IPS-15b (cell line): Measurements from ENCODE around the gene HIVEP3.

Experiments used
- H3K27me3 ChIP-seq: one replicate; pipeline ENCODE4 v1.6.1; 2013; ENCODE audit warnings: low read length; ENCODE audit not compliant: control insufficient read depth, insufficient read depth
- H3K36me3 ChIP-seq: one replicate; pipeline ENCODE4 v1.6.1; 2013; ENCODE audit warnings: low read length; ENCODE audit not compliant: control insufficient read depth, insufficient read depth
- H3K4me1 ChIP-seq: one replicate; pipeline ENCODE4 v1.6.1; 2013; ENCODE audit warnings: mild to moderate bottlenecking, low read length; ENCODE audit not compliant: control insufficient read depth, insufficient read depth
- H3K4me3 ChIP-seq: one replicate; pipeline ENCODE4 v1.5.1; 2013; ENCODE audit warnings: low read depth, low read length
- H3K9ac ChIP-seq: one replicate; pipeline ENCODE4 v1.6.1; 2013; ENCODE audit warnings: low read depth, mild to moderate bottlenecking, low read length
- H3K9me3 ChIP-seq: one replicate; pipeline ENCODE4 v1.6.1; 2013; ENCODE audit warnings: mild to moderate bottlenecking, low read length; ENCODE audit not compliant: control insufficient read depth, insufficient read depth

Gene HIVEP3

GRCh38 chr1:41581216-41582003, 337.3 kb downstream of the HIVEP3 start:
- Histone ChIP-seq H3K4me1 (no peaks in the 10 kb centered on the region), H3K27me3 (no peaks in the 10 kb centered on the region), H3K9ac (no peak overlapping the region), H3K4me3 (no peak overlapping the region), H3K36me3 (no peaks in the 10 kb centered on the region), H3K9me3 (no peaks in the 10 kb centered on the region)

- Histone ChIP-seq H3K4me1 (no peaks in the 10 kb centered on the region), H3K27me3 (no peaks in the 10 kb centered on the region), H3K4me3 (no peak overlapping the region), H3K9ac (no peak overlapping the region), H3K9me3 (no peaks in the 10 kb centered on the region), H3K36me3 (no peaks in the 10 kb centered on the region)
Observed at GRCh38 chr1:41580520-41581172, 338.1 kb downstream of the HIVEP3 start.

- Histone ChIP-seq H3K4me3 (no peak overlapping the region), H3K9ac (no peak overlapping the region), H3K9me3 (no peaks in the 10 kb centered on the region), H3K27me3 (no peaks in the 10 kb centered on the region), H3K4me1 (no peaks in the 10 kb centered on the region), H3K36me3 (no peaks in the 10 kb centered on the region)
Observed at GRCh38 chr1:41580021-41580420, 338.7 kb downstream of the HIVEP3 start.

GRCh38 chr1:41578712-41579335, 339.9 kb downstream of the HIVEP3 start:
- H3K4me3 ChIP-seq: no peak overlapping the region
- no peaks in the 10 kb centered on the region for H3K27me3 ChIP-seq
- no peaks in the 10 kb centered on the region for H3K4me1 ChIP-seq
- H3K9ac ChIP-seq: no peak overlapping the region
- H3K9me3 ChIP-seq: no peaks in the 10 kb centered on the region
- no peaks in the 10 kb centered on the region for H3K36me3 ChIP-seq

- no peaks in the 10 kb centered on the region for H3K36me3 ChIP-seq
- H3K4me1 ChIP-seq: no peaks in the 10 kb centered on the region
- no peaks in the 10 kb centered on the region for H3K27me3 ChIP-seq
- H3K9ac ChIP-seq: no peak overlapping the region
- no peaks in the 10 kb centered on the region for H3K9me3 ChIP-seq
- no peak overlapping the region for H3K4me3 ChIP-seq
Observed at GRCh38 chr1:41576620-41577019, 342.1 kb downstream of the HIVEP3 start.

GRCh38 chr1:41576206-41576605, 342.5 kb downstream of the HIVEP3 start:
- no peaks in the 10 kb centered on the region for H3K9me3 ChIP-seq
- H3K4me1 ChIP-seq: no peaks in the 10 kb centered on the region
- H3K27me3 ChIP-seq: no peaks in the 10 kb centered on the region
- H3K36me3 ChIP-seq: no peaks in the 10 kb centered on the region
- H3K4me3 ChIP-seq: no peak overlapping the region
- no peak overlapping the region for H3K9ac ChIP-seq

GRCh38 chr1:41574842-41575241, 343.9 kb downstream of the HIVEP3 start:
- no peak overlapping the region for H3K4me3 ChIP-seq
- H3K9ac ChIP-seq: no peak overlapping the region
- H3K9me3 ChIP-seq: no peaks in the 10 kb centered on the region
- no peaks in the 10 kb centered on the region for H3K27me3 ChIP-seq
- no peaks in the 10 kb centered on the region for H3K36me3 ChIP-seq
- no peaks in the 10 kb centered on the region for H3K4me1 ChIP-seq

GRCh38 chr1:41573785-41574713, 344.7 kb downstream of the HIVEP3 start:
- H3K9me3 ChIP-seq: no peaks in the 10 kb centered on the region
- H3K4me3 ChIP-seq: no peak overlapping the region
- H3K36me3 ChIP-seq: no peaks in the 10 kb centered on the region
- no peaks in the 10 kb centered on the region for H3K27me3 ChIP-seq
- H3K4me1 ChIP-seq: no peaks in the 10 kb centered on the region
- no peak overlapping the region for H3K9ac ChIP-seq

- H3K4me3 ChIP-seq: no peak overlapping the region
- no peaks in the 10 kb centered on the region for H3K27me3 ChIP-seq
- H3K4me1 ChIP-seq: no peaks in the 10 kb centered on the region
- no peaks in the 10 kb centered on the region for H3K9me3 ChIP-seq
- no peaks in the 10 kb centered on the region for H3K36me3 ChIP-seq
- H3K9ac ChIP-seq: no peak overlapping the region
Observed at GRCh38 chr1:41573194-41573593, 345.5 kb downstream of the HIVEP3 start.

- Histone ChIP-seq H3K4me1 (no peaks in the 10 kb centered on the region), H3K36me3 (no peaks in the 10 kb centered on the region), H3K4me3 (no peak overlapping the region), H3K9me3 (no peaks in the 10 kb centered on the region), H3K9ac (no peak overlapping the region), H3K27me3 (no peaks in the 10 kb centered on the region)
Observed at GRCh38 chr1:41572224-41572623, 346.5 kb downstream of the HIVEP3 start.

GRCh38 chr1:41571041-41571440, 347.7 kb downstream of the HIVEP3 start:
- no peaks in the 10 kb centered on the region for H3K36me3 ChIP-seq
- H3K4me1 ChIP-seq: no peaks in the 10 kb centered on the region
- no peak overlapping the region for H3K4me3 ChIP-seq
- no peaks in the 10 kb centered on the region for H3K27me3 ChIP-seq
- H3K9me3 ChIP-seq: no peaks in the 10 kb centered on the region
- H3K9ac ChIP-seq: no peak overlapping the region
